NB4 (cell line): ENCODE data around the gene CACNA1A.

Experiments
- CTCF ChIP-seq: IDR thresholded peaks from one replicate; pipeline ENCODE4 v1.5.1; 2012; ENCODE audit warnings: low read depth, low read length
- MYC ChIP-seq: IDR thresholded peaks from 2 replicates; pipeline ENCODE4 v1.6.1; 2011; ENCODE audit warnings: low read depth, low read length
- POLR2A ChIP-seq: IDR thresholded peaks from 2 replicates; pipeline ENCODE4 v1.6.1; 2011; ENCODE audit warnings: mild to moderate bottlenecking; ENCODE audit not compliant: insufficient read length; ENCODE audit errors: extremely low read depth

- TF ChIP-seq CTCF (no peak), MYC (no peak), POLR2A (no peak)
These were observed 211.3 kb downstream of the CACNA1A start for GRCh38 chr19:13294812-13295567.
